Activated naive CD4-positive, alpha-beta T cell treated with anti-CD3 and anti-CD28 coated beads, Interleukin-2, amount 50 U/mL, for 24 hours (primary cell): Measurements from ENCODE around the gene OVAAL.
A peak's percentile ranks its signal among the peaks of the same experiment; 100 is the strongest.

ENCODE experiments used
- H3K27ac Mint-ChIP-seq: one replicate; pipeline ENCODE4 v1.8.0; 2021; ENCODE audit warnings: mild to moderate bottlenecking, mixed read lengths
- H3K27me3 Mint-ChIP-seq: one replicate; pipeline ENCODE4 v1.8.0; 2021; ENCODE audit warnings: mixed read lengths
- H3K36me3 Mint-ChIP-seq: one replicate; pipeline ENCODE4 v1.8.0; 2021; ENCODE audit warnings: mixed read lengths
- H3K4me1 Mint-ChIP-seq: one replicate; pipeline ENCODE4 v1.8.0; 2021; ENCODE audit warnings: mixed read lengths
- H3K4me3 Mint-ChIP-seq: one replicate; pipeline ENCODE4 v1.8.0; 2021; ENCODE audit warnings: mild to moderate bottlenecking, mixed read lengths
- H3K9me3 Mint-ChIP-seq: one replicate; pipeline ENCODE4 v1.8.0; 2021; ENCODE audit warnings: mixed read lengths

The OVAAL gene

DNA sequence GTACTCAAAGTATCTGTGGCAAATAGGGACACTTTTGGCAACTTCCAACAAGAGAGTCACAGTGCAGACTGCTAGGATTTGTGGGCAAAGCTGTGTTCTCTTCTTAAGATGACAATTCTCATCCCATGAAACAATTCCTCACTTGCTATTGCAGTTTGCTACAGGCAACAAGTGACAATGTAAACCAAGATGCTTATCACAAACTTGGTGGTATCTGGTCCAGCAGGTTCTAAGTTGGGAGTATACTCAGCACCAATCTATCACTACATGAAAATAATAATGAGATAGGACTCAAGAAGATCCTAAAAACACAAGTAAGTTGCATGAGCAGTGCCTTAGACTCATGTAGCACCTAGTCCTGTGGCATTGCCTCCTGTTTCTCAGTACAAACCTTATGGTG lies 3.4 kb upstream of the OVAAL start:
- Mint-ChIP-seq H3K4me1 (no peaks in the 10 kb centered on the region), H3K9me3 (no peaks in the 10 kb centered on the region), H3K27ac (no peak overlapping the region), H3K36me3 (no peaks in the 10 kb centered on the region), H3K27me3 (peaks cover 4% of the 10 kb centered on the region), H3K4me3 (no peak overlapping the region)

DNA sequence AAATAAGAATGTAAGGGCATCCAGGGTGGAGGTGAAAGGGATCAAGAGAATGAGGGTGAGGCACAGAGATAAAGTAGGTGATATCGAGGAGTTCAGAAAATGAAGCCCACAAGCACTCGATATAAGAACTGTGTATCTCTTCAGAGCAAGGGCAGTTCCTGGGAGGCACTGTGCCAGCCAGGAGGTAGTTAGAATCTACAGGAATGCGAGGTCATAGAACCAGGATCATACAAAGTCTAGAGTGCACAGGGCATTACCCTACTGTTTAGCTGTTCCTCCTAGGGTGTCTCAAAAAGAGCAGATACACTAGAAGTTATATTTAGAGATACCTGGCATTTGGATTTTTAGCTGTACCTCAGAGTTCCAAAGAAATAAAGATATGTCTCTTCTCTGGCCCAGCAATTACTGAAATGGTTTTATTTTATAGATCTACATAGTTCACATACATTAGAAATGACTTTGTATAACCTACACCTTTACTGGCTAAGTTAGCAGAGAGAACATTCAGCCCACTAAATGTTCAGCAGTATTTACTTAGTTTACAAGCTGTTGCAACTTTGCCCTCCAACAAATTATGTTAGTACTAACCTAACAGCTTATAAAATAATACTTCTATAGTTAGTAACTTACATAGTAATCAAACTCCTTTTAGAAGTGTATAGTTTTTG lies 1.6 kb downstream of the OVAAL start:
- H3K36me3 Mint-ChIP-seq: no peaks in the 10 kb centered on the region
- H3K9me3 Mint-ChIP-seq: no peaks in the 10 kb centered on the region
- H3K27ac Mint-ChIP-seq: no peak overlapping the region
- H3K4me1 Mint-ChIP-seq: no peaks in the 10 kb centered on the region
- H3K4me3 Mint-ChIP-seq: no peak overlapping the region
- peaks cover 4% of the 10 kb centered on the region for H3K27me3 Mint-ChIP-seq

DNA sequence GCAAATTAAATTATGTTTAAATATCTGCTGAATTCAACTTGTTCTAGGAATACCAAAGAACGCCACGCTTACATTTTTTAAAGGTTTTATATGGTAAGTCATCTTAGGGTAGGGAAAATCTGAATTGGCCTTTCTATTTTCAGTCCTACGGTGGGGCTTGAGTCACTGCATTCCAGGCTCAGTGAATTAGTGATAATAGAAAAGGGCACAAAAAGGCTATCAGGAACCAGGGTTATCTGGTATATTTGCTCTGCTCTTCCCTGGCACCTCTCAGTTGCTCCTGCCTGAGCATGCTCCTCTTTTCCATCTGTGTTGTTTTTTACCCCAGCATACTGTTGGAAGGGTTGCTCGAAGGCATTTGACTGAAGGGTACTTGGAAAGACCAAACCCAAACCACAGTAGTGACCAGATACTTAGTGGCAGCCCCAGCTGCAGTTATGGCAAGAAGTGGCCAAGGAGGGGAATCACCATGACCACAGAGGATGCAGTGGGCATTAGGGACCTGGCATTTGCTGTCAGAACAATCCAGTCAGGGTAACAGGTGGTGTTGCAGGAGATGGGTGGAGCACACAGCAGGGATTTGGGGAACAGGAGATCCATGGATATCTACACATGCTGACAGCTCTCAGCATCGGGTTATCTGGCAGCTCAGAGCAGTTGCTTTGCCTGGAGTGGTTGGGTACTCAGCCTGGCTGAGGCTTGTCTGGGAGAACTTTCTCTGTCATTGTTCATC lies 2.3 kb downstream of the OVAAL start:
- Mint-ChIP-seq H3K4me3 (no peak overlapping the region), H3K36me3 (no peaks in the 10 kb centered on the region), H3K27me3 (peaks cover 3% of the 10 kb centered on the region), H3K27ac (no peak overlapping the region), H3K9me3 (no peaks in the 10 kb centered on the region), H3K4me1 (no peaks in the 10 kb centered on the region)

DNA sequence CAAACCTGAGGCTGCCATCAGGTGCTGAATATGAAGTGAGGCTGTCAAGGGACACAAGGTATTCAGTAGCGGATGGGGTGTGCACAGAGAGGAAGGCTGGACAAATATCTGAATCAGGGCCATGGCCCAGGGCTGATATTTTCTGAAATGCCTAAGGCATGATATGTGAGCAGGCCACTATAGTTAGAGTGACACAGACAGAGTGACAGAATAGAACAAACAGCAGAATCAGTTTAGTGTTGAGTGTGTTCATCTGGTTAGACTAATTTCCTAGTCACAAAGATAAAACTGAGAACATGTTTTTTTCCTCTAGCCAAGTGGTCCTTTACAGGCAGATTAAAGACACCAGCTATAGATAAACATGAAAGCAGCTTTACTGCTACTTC lies 3.9 kb downstream of the OVAAL start:
- no peak overlapping the region for H3K4me3 Mint-ChIP-seq
- H3K36me3 Mint-ChIP-seq: no peaks in the 10 kb centered on the region
- H3K9me3 Mint-ChIP-seq: no peaks in the 10 kb centered on the region
- no peaks in the 10 kb centered on the region for H3K4me1 Mint-ChIP-seq
- no peak overlapping the region for H3K27ac Mint-ChIP-seq
- H3K27me3 Mint-ChIP-seq: peaks cover 5% of the 10 kb centered on the region

DNA sequence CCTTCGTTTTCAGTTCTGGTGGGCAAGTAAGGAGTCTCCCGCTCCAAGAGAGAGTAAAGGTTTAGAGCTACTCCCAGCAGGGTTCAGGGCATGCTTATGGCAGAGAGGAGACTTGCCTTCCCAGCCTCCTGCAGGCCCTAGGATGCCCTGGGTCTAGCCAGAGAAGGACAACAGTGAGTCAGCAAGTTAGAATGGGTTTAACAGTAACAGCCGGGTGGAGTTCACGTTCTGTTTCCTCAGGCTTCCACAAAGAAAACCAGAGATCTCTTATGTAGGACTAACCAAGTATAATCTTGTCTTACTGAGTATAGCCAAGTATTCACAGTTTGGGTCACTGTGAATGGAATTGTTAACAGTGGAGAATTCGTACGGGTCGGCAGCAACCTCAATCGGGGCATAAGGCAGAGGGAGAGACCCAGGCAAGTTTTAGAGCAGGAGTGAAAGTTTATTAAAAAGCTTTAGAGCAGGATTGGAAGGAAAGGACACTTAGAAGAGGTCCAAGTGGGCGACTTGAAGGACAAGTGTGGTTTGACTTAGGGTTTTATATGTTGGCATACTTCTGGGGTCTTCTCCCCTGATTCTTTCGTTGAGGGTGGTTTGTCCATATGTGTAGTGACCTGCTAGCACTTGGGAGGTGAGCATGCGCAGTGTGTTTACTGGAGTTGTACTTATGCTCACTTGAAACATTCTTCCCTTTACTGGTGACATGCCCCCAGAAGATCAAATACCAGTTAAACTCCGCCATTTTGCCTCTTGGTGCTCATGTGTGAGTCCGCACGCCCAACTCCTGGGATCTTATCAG lies 4.5 kb downstream of the OVAAL start:
- H3K36me3 Mint-ChIP-seq: no peaks in the 10 kb centered on the region
- H3K9me3 Mint-ChIP-seq: no peaks in the 10 kb centered on the region
- no peak overlapping the region for H3K27ac Mint-ChIP-seq
- no peaks in the 10 kb centered on the region for H3K4me1 Mint-ChIP-seq
- H3K27me3 Mint-ChIP-seq: peaks cover 6% of the 10 kb centered on the region
- no peak overlapping the region for H3K4me3 Mint-ChIP-seq

DNA sequence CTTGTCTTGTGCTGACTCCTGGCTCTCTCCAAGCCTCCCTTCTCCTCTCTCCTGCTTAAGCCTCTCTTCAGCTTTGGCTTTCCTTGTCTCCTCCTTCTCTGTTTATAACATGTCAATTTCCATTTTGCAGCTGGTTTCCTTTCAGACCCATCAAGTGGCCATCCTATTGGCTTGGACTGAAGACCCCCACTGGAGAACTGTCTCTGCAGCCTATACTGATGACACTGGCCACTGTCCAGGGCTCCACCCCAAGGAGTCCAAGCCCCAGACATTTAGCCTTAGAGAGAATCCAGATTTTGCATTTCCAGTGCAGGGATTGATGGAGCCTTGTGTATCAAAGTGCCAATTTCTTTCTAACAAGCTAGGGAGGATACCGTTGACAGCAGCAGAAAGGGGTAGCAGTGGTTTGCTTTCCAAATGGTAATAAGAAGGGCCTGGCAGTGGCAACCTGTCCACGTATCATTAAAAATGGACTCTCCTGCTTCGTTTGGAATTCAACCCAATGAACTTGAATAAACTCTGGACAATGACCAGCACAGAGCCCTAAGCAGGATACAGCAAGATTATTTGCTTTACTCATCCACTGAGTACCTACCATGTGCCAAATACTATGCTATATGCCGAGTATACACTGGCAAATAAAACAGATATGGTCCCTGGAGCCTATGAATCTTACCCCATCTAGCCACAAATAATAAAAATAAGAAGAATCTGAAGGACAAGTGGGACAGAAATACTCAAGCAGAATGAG lies 6.5 kb downstream of the OVAAL start:
- no peaks in the 10 kb centered on the region for H3K4me1 Mint-ChIP-seq

DNA sequence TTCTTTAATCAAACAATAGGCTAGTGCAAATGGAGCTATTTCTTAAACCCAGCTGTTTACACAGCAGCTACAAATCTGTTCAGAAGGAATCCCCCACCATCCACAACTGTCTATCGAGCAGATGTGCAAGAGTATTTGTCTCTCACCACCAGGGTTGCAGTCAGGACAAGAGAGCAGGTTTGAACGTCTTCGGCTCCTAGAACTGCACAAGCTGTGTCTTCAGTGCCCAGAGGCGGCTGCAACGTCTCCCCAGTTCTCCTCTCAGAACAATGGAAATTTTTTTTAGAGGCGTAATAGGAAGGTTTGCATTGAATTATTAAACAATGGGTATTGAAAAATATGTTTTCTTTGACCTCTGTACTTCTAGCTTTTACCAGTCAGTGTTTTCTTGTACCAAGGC lies 7.3 kb downstream of the OVAAL start:
- Mint-ChIP-seq H3K27ac (no peak overlapping the region), H3K9me3 (no peaks in the 10 kb centered on the region), H3K36me3 (no peaks in the 10 kb centered on the region), H3K27me3 (peaks cover 5% of the 10 kb centered on the region), H3K4me3 (no peak overlapping the region), H3K4me1 (peaks cover 7% of the 10 kb centered on the region)

More for the DNA sequence above, 6.5 kb downstream of the OVAAL start:
- Mint-ChIP-seq H3K27me3 (peaks cover 5% of the 10 kb centered on the region), H3K36me3 (no peaks in the 10 kb centered on the region), H3K27ac (no peak overlapping the region), H3K4me3 (no peak overlapping the region), H3K9me3 (no peaks in the 10 kb centered on the region)

DNA sequence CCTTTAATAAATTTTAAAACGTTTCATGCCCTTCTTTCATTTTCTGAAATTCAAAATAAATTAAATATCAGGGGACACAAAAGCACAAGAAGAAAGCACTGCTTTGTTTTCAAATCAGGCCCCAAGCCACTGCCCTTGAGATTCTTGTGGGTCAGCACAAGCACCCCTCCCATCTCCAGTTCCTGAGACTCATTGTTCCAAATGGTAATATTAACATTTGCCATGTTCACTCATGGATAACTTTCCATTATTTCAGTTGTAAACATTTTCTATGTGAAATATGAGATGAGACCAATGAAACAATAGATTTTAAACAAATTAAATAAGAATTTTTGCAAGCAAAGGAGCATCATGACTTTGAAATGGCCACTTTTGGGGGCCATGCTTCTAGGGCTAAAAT lies 7.7 kb downstream of the OVAAL start:
- no peaks in the 10 kb centered on the region for H3K36me3 Mint-ChIP-seq
- H3K27me3 Mint-ChIP-seq: peaks cover 5% of the 10 kb centered on the region
- H3K4me3 Mint-ChIP-seq: no peak overlapping the region
- H3K27ac Mint-ChIP-seq: no peak overlapping the region
- H3K9me3 Mint-ChIP-seq: no peaks in the 10 kb centered on the region
- peaks cover 12% of the 10 kb centered on the region for H3K4me1 Mint-ChIP-seq

DNA sequence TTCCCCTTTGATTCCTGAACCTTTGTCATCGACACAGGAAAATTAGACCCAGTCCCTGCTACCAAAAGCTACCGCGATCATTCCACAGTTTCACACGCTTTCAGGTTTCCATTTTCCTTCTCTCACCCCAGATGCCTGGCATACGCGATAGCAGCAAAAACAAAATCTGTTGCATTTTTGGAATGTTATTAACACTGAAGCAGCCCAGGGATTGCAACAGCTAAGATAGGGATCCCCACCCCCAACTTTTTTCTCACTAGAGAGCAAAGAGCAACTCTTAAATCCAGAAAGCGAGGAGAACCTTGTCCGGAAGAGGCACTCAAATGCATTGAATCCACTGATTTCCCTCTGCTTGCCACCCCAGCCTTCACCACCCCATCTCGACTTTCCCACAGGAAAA lies 8.9 kb downstream of the OVAAL start:
- Mint-ChIP-seq H3K9me3 (no peaks in the 10 kb centered on the region), H3K27ac (no peak overlapping the region), H3K4me1 (peaks cover 24% of the 10 kb centered on the region), H3K36me3 (no peaks in the 10 kb centered on the region), H3K4me3 (no peak overlapping the region), H3K27me3 (peaks cover 5% of the 10 kb centered on the region)

DNA sequence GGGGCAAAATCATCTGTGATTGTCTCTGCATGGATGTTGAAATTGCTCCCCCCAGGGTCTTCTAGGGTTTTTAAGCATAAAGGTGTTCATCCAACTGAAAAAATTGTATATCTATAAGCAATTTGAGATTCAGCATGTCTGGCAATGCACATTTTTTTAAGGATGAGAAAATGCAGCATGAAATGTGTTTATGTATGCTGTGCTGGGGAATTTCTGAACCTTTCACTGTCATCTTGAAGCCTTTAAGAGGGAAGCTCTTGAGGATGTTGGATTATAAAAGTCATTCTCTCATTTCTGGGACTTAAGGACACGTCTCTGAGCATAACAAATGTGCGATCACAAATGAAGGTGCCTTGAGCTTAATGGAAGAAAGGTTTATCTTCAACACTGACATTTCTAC lies 9.4 kb downstream of the OVAAL start:
- H3K27me3 Mint-ChIP-seq: peaks cover 5% of the 10 kb centered on the region
- no peak overlapping the region for H3K27ac Mint-ChIP-seq
- peaks cover 28% of the 10 kb centered on the region for H3K4me1 Mint-ChIP-seq
- no peak overlapping the region for H3K4me3 Mint-ChIP-seq
- H3K9me3 Mint-ChIP-seq: no peaks in the 10 kb centered on the region
- H3K36me3 Mint-ChIP-seq: no peaks in the 10 kb centered on the region

DNA sequence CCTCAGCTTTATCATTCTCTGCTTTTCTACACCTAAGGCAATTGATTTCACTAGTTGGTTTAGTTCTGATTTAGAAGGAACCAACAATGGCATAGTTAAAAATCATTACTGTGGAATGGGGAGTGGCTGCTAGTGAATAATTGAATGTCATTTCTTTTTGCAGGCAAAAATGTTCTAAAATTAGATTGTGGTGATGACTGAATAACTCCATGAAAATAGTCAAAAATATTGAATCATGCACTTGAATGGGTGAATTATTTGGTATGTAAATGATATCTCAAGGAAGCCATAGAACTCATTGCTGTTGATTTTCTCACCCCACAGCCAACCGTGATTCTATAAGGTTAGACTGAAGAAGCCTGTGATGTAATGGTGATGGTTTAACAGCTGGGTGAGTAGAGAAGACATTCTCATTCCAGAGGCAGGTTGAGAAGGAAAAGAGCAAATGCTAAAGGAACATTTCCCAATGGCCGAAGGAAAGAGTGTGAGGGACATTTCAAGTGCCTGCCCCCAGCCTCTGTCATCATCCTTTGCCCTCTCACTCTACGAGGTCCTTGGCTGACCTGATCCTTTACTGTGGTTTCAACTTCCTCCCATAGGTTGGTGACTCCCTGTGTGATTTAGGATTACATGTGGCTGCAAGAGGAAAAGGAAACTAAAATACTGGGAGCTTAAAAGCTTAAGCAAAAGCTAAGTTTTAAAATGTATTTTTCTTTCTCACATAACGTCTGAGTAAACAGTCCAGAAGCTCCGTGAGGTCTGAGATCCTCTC lies 12.5 kb downstream of the OVAAL start:
- Mint-ChIP-seq H3K4me3 (peak overlapping the region; percentile 42), H3K4me1 (peaks cover 31% of the 10 kb centered on the region), H3K36me3 (no peaks in the 10 kb centered on the region), H3K27me3 (peaks cover 5% of the 10 kb centered on the region), H3K27ac (peak overlapping the region; percentile 93), H3K9me3 (no peaks in the 10 kb centered on the region)

DNA sequence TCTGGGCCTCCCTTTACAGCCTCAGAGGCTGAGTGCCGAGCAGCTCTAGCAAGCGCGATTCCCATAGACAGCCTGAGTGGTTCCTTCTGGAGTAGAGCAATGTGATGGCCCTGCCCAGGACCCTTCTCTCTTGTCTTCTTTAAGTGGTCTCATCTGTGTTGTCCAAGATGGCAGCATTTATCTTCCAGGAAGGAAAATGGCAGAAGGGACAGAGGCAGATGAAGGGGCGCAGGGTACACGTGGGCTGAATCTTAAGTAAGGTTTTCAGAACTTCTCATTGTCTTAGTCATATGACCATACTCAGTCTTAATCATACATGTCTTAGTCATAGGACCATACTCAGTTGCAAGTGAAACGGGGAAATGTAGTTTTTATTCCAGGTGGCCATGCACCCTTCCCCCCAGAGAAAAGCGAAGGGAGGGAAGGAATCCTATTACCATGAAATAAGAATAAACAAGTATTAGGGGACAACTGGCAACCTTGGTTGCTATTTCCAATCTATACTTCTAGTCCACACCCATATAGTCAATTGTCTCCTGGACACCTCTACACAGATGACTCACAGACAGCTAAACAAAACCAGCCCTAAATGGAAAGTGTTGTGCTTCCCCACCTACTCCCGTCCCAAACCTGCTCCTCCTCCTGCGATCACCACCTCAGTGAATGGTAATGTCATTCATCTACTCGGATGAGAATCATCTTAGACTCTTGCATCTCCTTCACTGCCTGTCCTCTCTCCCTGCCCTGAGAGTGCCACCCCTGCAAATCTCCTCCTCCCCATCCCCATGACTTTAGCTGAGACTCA lies 13.3 kb downstream of the OVAAL start:
- H3K9me3 Mint-ChIP-seq: no peaks in the 10 kb centered on the region
- no peaks in the 10 kb centered on the region for H3K36me3 Mint-ChIP-seq
- peak overlapping the region; percentile 42 for H3K4me3 Mint-ChIP-seq
- H3K27ac Mint-ChIP-seq: peak overlapping the region; percentile 93
- peaks cover 31% of the 10 kb centered on the region for H3K4me1 Mint-ChIP-seq
- peaks cover 5% of the 10 kb centered on the region for H3K27me3 Mint-ChIP-seq

DNA sequence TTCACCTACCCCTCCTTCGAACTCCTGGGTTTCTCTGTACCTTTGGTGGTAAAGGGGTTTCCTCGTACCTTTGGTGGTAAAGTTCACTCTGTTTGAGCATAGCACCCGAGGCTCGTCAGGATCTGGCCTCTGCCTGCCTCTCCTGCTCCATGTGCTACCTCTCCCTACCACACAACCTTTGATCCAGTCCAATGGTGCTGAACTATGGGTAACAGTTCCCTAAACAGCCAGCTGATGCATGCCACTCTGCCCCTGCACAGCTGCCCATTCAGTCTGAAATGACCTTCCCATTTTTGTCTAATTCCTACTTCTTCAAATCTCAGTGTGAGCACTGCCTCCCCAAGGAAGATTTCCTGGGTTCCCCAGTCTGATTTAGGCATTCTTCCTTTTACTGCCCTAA lies 14.0 kb downstream of the OVAAL start:
- H3K9me3 Mint-ChIP-seq: no peaks in the 10 kb centered on the region
- no peak overlapping the region for H3K4me3 Mint-ChIP-seq
- H3K36me3 Mint-ChIP-seq: no peaks in the 10 kb centered on the region
- H3K4me1 Mint-ChIP-seq: peaks cover 31% of the 10 kb centered on the region
- H3K27me3 Mint-ChIP-seq: peaks cover 1% of the 10 kb centered on the region
- H3K27ac Mint-ChIP-seq: peak overlapping the region; percentile 93

DNA sequence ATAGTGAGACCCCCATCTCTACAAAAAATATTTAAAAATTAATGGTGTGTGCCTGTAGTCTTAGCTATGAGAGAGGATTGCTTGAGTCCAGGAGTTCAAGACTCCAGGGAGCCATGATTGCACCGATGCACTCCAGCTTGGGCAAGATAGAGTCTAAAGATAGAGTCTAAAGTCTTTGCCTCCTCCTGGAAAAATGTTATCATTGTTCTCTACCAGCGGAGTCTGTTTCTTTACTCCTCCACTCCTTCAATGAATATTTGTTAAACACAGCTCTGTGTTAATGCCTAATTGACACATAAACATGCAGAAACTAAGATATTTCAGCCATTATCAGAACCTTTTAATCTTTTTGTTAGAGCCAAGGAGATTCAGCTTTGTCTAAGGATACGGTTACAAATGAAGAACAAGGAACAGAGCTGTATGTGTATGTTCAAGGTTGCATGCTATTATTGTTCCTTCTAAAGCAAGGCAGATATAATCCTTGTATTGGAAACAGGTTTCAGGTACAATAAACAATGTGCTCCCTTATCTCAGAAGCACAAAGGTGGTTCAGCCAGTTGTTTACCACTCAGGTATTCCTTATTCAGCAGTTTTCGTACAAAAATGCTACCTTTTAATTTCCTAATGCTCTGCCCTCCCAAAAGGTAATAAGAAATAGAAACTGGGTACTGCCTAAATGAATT lies 15.4 kb downstream of the OVAAL start:
- Mint-ChIP-seq H3K36me3 (no peaks in the 10 kb centered on the region), H3K9me3 (no peaks in the 10 kb centered on the region), H3K4me1 (peaks cover 31% of the 10 kb centered on the region), H3K4me3 (no peak overlapping the region), H3K27me3 (no peaks in the 10 kb centered on the region), H3K27ac (no peak overlapping the region)
